ENCODE results near the gene HCRTR1.

HCRTR1 gene

GRCh38 chr1:31607360-31607759 is 10.1 kb upstream of the HCRTR1 start:
- Histone ChIP-seq H3K4me3 (ENCODE audit: low read length in 2 of 2) (no peak overlapping the region), H2AK5ac (ENCODE audit: low read depth, low read length) (no peak overlapping the region), H3K27ac (replicated peaks; ENCODE audit: low read length) (no peak overlapping the region), H2BK15ac (ENCODE audit: low read length) (no peak overlapping the region), H2BK120ac (ENCODE audit: low read depth, low read length) (no peak overlapping the region), H3K79me1 (ENCODE audit: low read depth, low read length) (no peaks in the 10 kb centered on the region), H3K14ac (ENCODE audit: low read length) (no peak overlapping the region), H3K9me3 (replicated peaks in 1 of 2; ENCODE audit: control insufficient read depth in 2 of 2, insufficient read depth in 1 of 2, low read depth in 1 of 2, low read length in 2 of 2) (no peaks in the 10 kb centered on the region), H3K4ac (ENCODE audit: low read length) (no peak overlapping the region), H3K27me3 (ENCODE audit: control insufficient read depth in 3 of 3, insufficient read depth in 3 of 3, low read depth in 1 of 3, low read length in 3 of 3) (peaks cover 0 to 15% (median 0%) of the 10 kb centered on the region in 3 experiments), H3K23ac (ENCODE audit: low read depth, low read length, poor library complexity) (no peak overlapping the region), H3K9ac (ENCODE audit: low read depth, low read length, poor library complexity) (no peak overlapping the region), H4K8ac (ENCODE audit: low read depth, low read length) (no peak overlapping the region), H3K18ac (ENCODE audit: low read length) (no peak overlapping the region), H3K4me2 (ENCODE audit: insufficient read depth, low read length, poor library complexity, severe bottlenecking) (no peak overlapping the region), H3K36me3 (replicated peaks in 1 of 2; ENCODE audit: control insufficient read depth in 2 of 2, insufficient read depth in 2 of 2, low read length in 2 of 2) (no peaks in the 10 kb centered on the region), H2AFZ (ENCODE audit: low read length) (no peak overlapping the region), H2BK12ac (ENCODE audit: low read length) (no peak overlapping the region), H2BK5ac (ENCODE audit: low read length) (no peak overlapping the region), H3K4me1 (ENCODE audit: control insufficient read depth in 2 of 2, insufficient read depth in 1 of 2, low read depth in 1 of 2, low read length in 2 of 2) (no peaks in the 10 kb centered on the region), H4K91ac (ENCODE audit: low read depth, low read length, poor library complexity) (no peak overlapping the region)
- no CpG with 5 or more reads among the region's 5 CpGs for WGBS, 2 donors (ENCODE audit: extremely low coverage in 2 of 2, insufficient read length in 2 of 2, insufficient replicate concordance in 1 of 2)
- DNase-seq (ENCODE audit: low spot score) = no peak

GRCh38 chr1:31609514-31610118 is 7.9 kb upstream of the HCRTR1 start:
- Histone ChIP-seq H2BK120ac (ENCODE audit: low read depth, low read length) (no peak overlapping the region), H2BK5ac (ENCODE audit: low read length) (no peak overlapping the region), H3K9ac (ENCODE audit: low read depth, low read length, poor library complexity) (no peak overlapping the region), H3K4me1 (ENCODE audit: control insufficient read depth in 2 of 2, insufficient read depth in 1 of 2, low read depth in 1 of 2, low read length in 2 of 2) (peaks cover 0 to 5% of the 10 kb centered on the region in 2 donors), H3K18ac (ENCODE audit: low read length) (no peak overlapping the region), H4K91ac (ENCODE audit: low read depth, low read length, poor library complexity) (no peak overlapping the region), H2AFZ (ENCODE audit: low read length) (no peak overlapping the region), H3K79me1 (ENCODE audit: low read depth, low read length) (no peaks in the 10 kb centered on the region), H2BK15ac (ENCODE audit: low read length) (no peak overlapping the region), H3K9me3 (replicated peaks in 1 of 2; ENCODE audit: control insufficient read depth in 2 of 2, insufficient read depth in 1 of 2, low read depth in 1 of 2, low read length in 2 of 2) (no peaks in the 10 kb centered on the region), H3K23ac (ENCODE audit: low read depth, low read length, poor library complexity) (no peak overlapping the region), H3K27me3 (ENCODE audit: control insufficient read depth in 3 of 3, insufficient read depth in 3 of 3, low read depth in 1 of 3, low read length in 3 of 3) (peaks cover 0 to 35% (median 0%) of the 10 kb centered on the region in 3 experiments), H3K14ac (ENCODE audit: low read length) (no peak overlapping the region), H3K27ac (replicated peaks; ENCODE audit: low read length) (no peak overlapping the region), H3K4ac (ENCODE audit: low read length) (no peak overlapping the region), H4K8ac (ENCODE audit: low read depth, low read length) (no peak overlapping the region), H3K4me3 (ENCODE audit: low read length in 2 of 2) (no peak overlapping the region), H3K36me3 (replicated peaks in 1 of 2; ENCODE audit: control insufficient read depth in 2 of 2, insufficient read depth in 2 of 2, low read length in 2 of 2) (no peaks in the 10 kb centered on the region), H2BK12ac (ENCODE audit: low read length) (no peak overlapping the region), H3K4me2 (ENCODE audit: insufficient read depth, low read length, poor library complexity, severe bottlenecking) (no peak overlapping the region), H2AK5ac (ENCODE audit: low read depth, low read length) (no peak overlapping the region)
- no peak for DNase-seq (ENCODE audit: low spot score)
- WGBS, 2 donors (ENCODE audit: extremely low coverage in 2 of 2, insufficient read length in 2 of 2, insufficient replicate concordance in 1 of 2) = no CpG with 5 or more reads among the region's 1 CpG

- Histone ChIP-seq H2AK5ac (ENCODE audit: low read depth, low read length) (peak overlapping the region; percentile 16), H2BK120ac (ENCODE audit: low read depth, low read length) (peak overlapping the region; percentile 8), H2BK15ac (ENCODE audit: low read length) (no peak overlapping the region), H4K91ac (ENCODE audit: low read depth, low read length, poor library complexity) (no peak overlapping the region), H3K18ac (ENCODE audit: low read length) (no peak overlapping the region), H3K23ac (ENCODE audit: low read depth, low read length, poor library complexity) (no peak overlapping the region), H3K4me3 (ENCODE audit: low read length in 2 of 2) (no peak overlapping the region), H4K8ac (ENCODE audit: low read depth, low read length) (no peak overlapping the region), H3K27ac (replicated peaks; ENCODE audit: low read length) (no peak overlapping the region), H3K4me2 (ENCODE audit: insufficient read depth, low read length, poor library complexity, severe bottlenecking) (no peak overlapping the region), H3K79me1 (ENCODE audit: low read depth, low read length) (no peaks in the 10 kb centered on the region), H3K36me3 (replicated peaks in 1 of 2; ENCODE audit: control insufficient read depth in 2 of 2, insufficient read depth in 2 of 2, low read length in 2 of 2) (no peaks in the 10 kb centered on the region), H3K14ac (ENCODE audit: low read length) (no peak overlapping the region), H2AFZ (ENCODE audit: low read length) (peak overlapping the region; percentile 41), H2BK12ac (ENCODE audit: low read length) (no peak overlapping the region), H2BK5ac (ENCODE audit: low read length) (no peak overlapping the region), H3K4me1 (ENCODE audit: control insufficient read depth in 2 of 2, insufficient read depth in 1 of 2, low read depth in 1 of 2, low read length in 2 of 2) (peaks cover 4 to 12% of the 10 kb centered on the region in 2 donors), H3K9ac (ENCODE audit: low read depth, low read length, poor library complexity) (no peak overlapping the region), H3K27me3 (ENCODE audit: control insufficient read depth in 3 of 3, insufficient read depth in 3 of 3, low read depth in 1 of 3, low read length in 3 of 3) (peaks cover 0 to 69% (median 18%) of the 10 kb centered on the region in 3 experiments), H3K9me3 (replicated peaks in 1 of 2; ENCODE audit: control insufficient read depth in 2 of 2, insufficient read depth in 1 of 2, low read depth in 1 of 2, low read length in 2 of 2) (no peaks in the 10 kb centered on the region), H3K4ac (ENCODE audit: low read length) (no peak overlapping the region)
- no CpG with 5 or more reads among the region's 8 CpGs for WGBS, 2 donors (ENCODE audit: extremely low coverage in 2 of 2, insufficient read length in 2 of 2, insufficient replicate concordance in 1 of 2)
- DNase-seq (ENCODE audit: low spot score) = no peak
Measured at GRCh38 chr1:31614414-31615005, 3.0 kb upstream of the HCRTR1 start.

GRCh38 chr1:31615414-31615813 is 2.1 kb upstream of the HCRTR1 start:
- Histone ChIP-seq H3K79me1 (ENCODE audit: low read depth, low read length) (no peaks in the 10 kb centered on the region), H3K27me3 (ENCODE audit: control insufficient read depth in 3 of 3, insufficient read depth in 3 of 3, low read depth in 1 of 3, low read length in 3 of 3) (peaks cover 0 to 66% (median 18%) of the 10 kb centered on the region in 3 experiments), H3K27ac (replicated peaks; ENCODE audit: low read length) (no peak overlapping the region), H3K23ac (ENCODE audit: low read depth, low read length, poor library complexity) (no peak overlapping the region), H3K9me3 (replicated peaks in 1 of 2; ENCODE audit: control insufficient read depth in 2 of 2, insufficient read depth in 1 of 2, low read depth in 1 of 2, low read length in 2 of 2) (no peaks in the 10 kb centered on the region), H2BK5ac (ENCODE audit: low read length) (no peak overlapping the region), H3K36me3 (replicated peaks in 1 of 2; ENCODE audit: control insufficient read depth in 2 of 2, insufficient read depth in 2 of 2, low read length in 2 of 2) (no peaks in the 10 kb centered on the region), H2AK5ac (ENCODE audit: low read depth, low read length) (peak overlapping the region; percentile 41), H4K8ac (ENCODE audit: low read depth, low read length) (no peak overlapping the region), H3K4me3 (ENCODE audit: low read length in 2 of 2) (no peak overlapping the region), H2BK15ac (ENCODE audit: low read length) (no peak overlapping the region), H3K4me2 (ENCODE audit: insufficient read depth, low read length, poor library complexity, severe bottlenecking) (no peak overlapping the region), H4K91ac (ENCODE audit: low read depth, low read length, poor library complexity) (peak overlapping the region; percentile 28), H2BK120ac (ENCODE audit: low read depth, low read length) (no peak overlapping the region), H3K18ac (ENCODE audit: low read length) (peak overlapping the region; percentile 27), H3K9ac (ENCODE audit: low read depth, low read length, poor library complexity) (no peak overlapping the region), H3K14ac (ENCODE audit: low read length) (no peak overlapping the region), H2BK12ac (ENCODE audit: low read length) (no peak overlapping the region), H2AFZ (ENCODE audit: low read length) (no peak overlapping the region), H3K4ac (ENCODE audit: low read length) (no peak overlapping the region), H3K4me1 (ENCODE audit: control insufficient read depth in 2 of 2, insufficient read depth in 1 of 2, low read depth in 1 of 2, low read length in 2 of 2) (peaks cover 4 to 12% of the 10 kb centered on the region in 2 donors)
- WGBS, 2 donors (ENCODE audit: extremely low coverage in 2 of 2, insufficient read length in 2 of 2, insufficient replicate concordance in 1 of 2) = no CpG with 5 or more reads among the region's 6 CpGs
- no peak for DNase-seq (ENCODE audit: low spot score)

Measured in neuronal stem cell (in vitro differentiated cells).